WTC11 (cell line): ENCODE results near the gene CUL1. TPM values are rescaled to one million over a fixed set of nuclear protein-coding genes. Genes with fewer than 3 reads are reported as not detected.
A peak's percentile ranks its signal among the peaks of the same experiment; 100 is the strongest.

ENCODE experiments used
- ATAC-seq: fragments of 200-7000 bp; cut with Tn5 transposase; 2 replicates; pipeline ENCODE4 v1.10.0; 2021; ENCODE audit warnings: mild to moderate bottlenecking, moderate library complexity
- CTCF ChIA-PET: fragments of 300-600 bp; sonication (Branson Sonifier 250); formaldehyde crosslinking; loops from one replicate; lab custom pipeline; 2021; ENCODE audit warnings: antibody characterized with exemption; lab: Charles Lee
- POLR2A ChIA-PET: fragments of 350-600 bp; sonication (Branson Sonifier 250); formaldehyde crosslinking; loops from one replicate; lab custom pipeline; 2021; ENCODE audit warnings: antibody characterized with exemption; lab: Charles Lee
- DNase-seq: peaks from one replicate; pipeline ENCODE4 v3.0.0; 2021; ENCODE audit warnings: low spot score
- H3K27ac Mint-ChIP-seq: 2 replicates; pipeline ENCODE4 v1.8.0; 2021; ENCODE audit warnings: mixed read lengths
- H3K27me3 Mint-ChIP-seq: 2 replicates; pipeline ENCODE4 v1.8.0; 2021; ENCODE audit warnings: low read depth, mild to moderate bottlenecking, moderate library complexity, mixed read lengths
- H3K36me3 Mint-ChIP-seq: 2 replicates; pipeline ENCODE4 v1.8.0; 2021; ENCODE audit warnings: mixed read lengths
- H3K4me1 Mint-ChIP-seq: 2 replicates; pipeline ENCODE4 v1.8.0; 2022; ENCODE audit warnings: mixed read lengths
- H3K4me3 Mint-ChIP-seq: 2 replicates; pipeline ENCODE4 v1.8.0; 2021; ENCODE audit warnings: mild to moderate bottlenecking, moderate library complexity, mixed read lengths
- H3K9me3 Mint-ChIP-seq: 2 replicates; pipeline ENCODE4 v1.8.0; 2021; ENCODE audit warnings: mixed read lengths
- CREM ChIP-seq: sonication (generic); formaldehyde crosslinking; IDR thresholded peaks from 2 replicates; pipeline ENCODE4 v1.8.1; 2022; ENCODE audit warnings: mild to moderate bottlenecking, missing genetic modification reagents, moderate library complexity
- ELF4 ChIP-seq: sonication (generic); formaldehyde crosslinking; IDR thresholded peaks from 2 replicates; pipeline ENCODE4 v1.8.1; 2022; ENCODE audit warnings: low read depth, mild to moderate bottlenecking, moderate library complexity, missing genetic modification reagents
- ETV6 ChIP-seq: sonication (generic); formaldehyde crosslinking; IDR thresholded peaks from 2 replicates; pipeline ENCODE4 v1.8.1; 2022; ENCODE audit warnings: mild to moderate bottlenecking, missing genetic modification reagents
- FOXP4 ChIP-seq: sonication (generic); formaldehyde crosslinking; IDR thresholded peaks from 2 replicates; pipeline ENCODE4 v1.8.0; 2022; ENCODE audit warnings: mild to moderate bottlenecking, missing genetic modification reagents
- GABPB1 ChIP-seq: sonication (generic); formaldehyde crosslinking; IDR thresholded peaks from 2 replicates; pipeline ENCODE4 v1.8.1; 2023; ENCODE audit warnings: mild to moderate bottlenecking, missing genetic modification reagents
- JAZF1 ChIP-seq: fragments of 250-450 bp; sonication (Bioruptor Pico); IDR thresholded peaks from 2 replicates; pipeline ENCODE4 v1.9.0; 2021; ENCODE audit warnings: moderate library complexity, mild to moderate bottlenecking, inconsistent platforms
- MAX ChIP-seq: sonication (generic); formaldehyde crosslinking; IDR thresholded peaks from 2 replicates; pipeline ENCODE4 v1.8.0; 2022; ENCODE audit warnings: mild to moderate bottlenecking, missing genetic modification reagents
- MLX ChIP-seq: sonication (generic); formaldehyde crosslinking; IDR thresholded peaks from 2 replicates; pipeline ENCODE4 v1.8.1; 2023; ENCODE audit warnings: mild to moderate bottlenecking, missing genetic modification reagents, moderate library complexity
- NR1H2 ChIP-seq: sonication (generic); formaldehyde crosslinking; IDR thresholded peaks from 2 replicates; pipeline ENCODE4 v1.9.0; 2021; ENCODE audit warnings: mild to moderate bottlenecking, moderate library complexity, missing genetic modification reagents
- PREB ChIP-seq: sonication (generic); formaldehyde crosslinking; IDR thresholded peaks from 2 replicates; pipeline ENCODE4 v1.8.1; 2022; ENCODE audit warnings: mild to moderate bottlenecking, missing genetic modification reagents, moderate library complexity, borderline replicate concordance
- RELA ChIP-seq: sonication (generic); formaldehyde crosslinking; IDR thresholded peaks from 2 replicates; pipeline ENCODE4 v1.8.1; 2022; ENCODE audit warnings: missing genetic modification reagents, mild to moderate bottlenecking, borderline replicate concordance
- SP1 ChIP-seq: sonication (generic); formaldehyde crosslinking; conservative IDR thresholded peaks from 2 replicates; pipeline ENCODE4 v1.8.1; 2022; ENCODE audit warnings: missing genetic modification reagents
- STAT6 ChIP-seq: sonication (generic); formaldehyde crosslinking; conservative IDR thresholded peaks from 2 replicates; pipeline ENCODE4 v1.8.1; 2023; ENCODE audit warnings: mild to moderate bottlenecking, low read depth, missing genetic modification reagents, moderate library complexity
- TCF7 ChIP-seq: sonication (generic); formaldehyde crosslinking; IDR thresholded peaks from 2 replicates; pipeline ENCODE4 v1.8.0; 2022; ENCODE audit warnings: mild to moderate bottlenecking, low read depth, missing genetic modification reagents, moderate library complexity
- ZNF121 ChIP-seq: sonication (generic); formaldehyde crosslinking; IDR thresholded peaks from 2 replicates; pipeline ENCODE4 v1.8.0; 2023; ENCODE audit warnings: missing genetic modification reagents
- ZNF263 ChIP-seq: sonication (generic); formaldehyde crosslinking; IDR thresholded peaks from 2 replicates; pipeline ENCODE4 v1.8.1; 2022; ENCODE audit warnings: low read depth, mild to moderate bottlenecking, moderate library complexity, missing genetic modification reagents
- ZNF423 ChIP-seq: fragments of 250-450 bp; sonication (Bioruptor Pico); IDR thresholded peaks from 2 replicates; pipeline ENCODE4 v2.1.2; 2022; ENCODE audit warnings: mild to moderate bottlenecking, moderate library complexity
- ZNF532 ChIP-seq: fragments of 250-450 bp; sonication (Bioruptor Pico); IDR thresholded peaks from 2 replicates; pipeline ENCODE4 v1.9.0; 2021; ENCODE audit warnings: mild to moderate bottlenecking, borderline replicate concordance
- ZNF671 ChIP-seq: fragments of 250-450 bp; sonication (Bioruptor Pico); IDR thresholded peaks from 2 replicates; pipeline ENCODE4 v1.8.0; 2021; ENCODE audit warnings: mild to moderate bottlenecking
- total RNA-seq: library from RNA; stranded (reverse); gene quantifications from 3 replicates; pipeline ENCODE4 v1.2.3, GENCODE V29; 2021

The CUL1 gene
- total RNA-seq, 1 experiment from 2014 or later: 50.5 TPM

- TF ChIP-seq STAT6 (CRISPR knock-in tag): no peak
- no peak for TF ChIP-seq ZNF671 (CRISPR knock-in tag)
- no peak for TF ChIP-seq CREM (CRISPR knock-in tag)
- TF ChIP-seq PREB (CRISPR knock-in tag): no peak
- TF ChIP-seq, all 79 proteins: peak for 0
Observed at GRCh38 chr7:148796841-148797240, 98.1 kb downstream of the CUL1 start (continued).

- peak overlapping the region; percentile 1; the same call in 1 of the 2 replicates for H3K4me3 Mint-ChIP-seq
- H3K36me3 Mint-ChIP-seq: peaks cover 49% of the 10 kb centered on the region
- TF ChIP-seq MAX (CRISPR knock-in tag): peak; percentile 49; the same call in 1 of the 2 replicates
- TF ChIP-seq NR1H2 (CRISPR knock-in tag): no peak
- no peak for TF ChIP-seq SP1
- no peak for TF ChIP-seq MLX (CRISPR knock-in tag)
- TF ChIP-seq RELA: no peak
- no peak for TF ChIP-seq ZNF121
- TF ChIP-seq ZNF532: no peak
- TF ChIP-seq ZNF263 (CRISPR knock-in tag): no peak
- TF ChIP-seq ZNF423 (CRISPR knock-in tag): no peak
- TF ChIP-seq ELF4: no peak
- TF ChIP-seq ETV6: peak; percentile 58; the same call in 1 of the 2 replicates
- TF ChIP-seq JAZF1 (CRISPR knock-in tag): no peak
- no peak for TF ChIP-seq TCF7
- TF ChIP-seq GABPB1 (CRISPR knock-in tag): no peak
- peak; percentile 29; the same call in 1 of the 2 replicates for TF ChIP-seq FOXP4 (CRISPR knock-in tag)
- ATAC-seq: peak; percentile 77
- peaks cover 12% of the 10 kb centered on the region for H3K9me3 Mint-ChIP-seq
- peak; percentile 40 for DNase-seq
- CTCF ChIA-PET: interaction anchor here (0.9 to 1.1 kb wide), 3 partner anchors 53 to 298 kb away, joined by 4 read pairs; no protein-coding TSS in a partner anchor
- peak overlapping the region; percentile 82 for H3K27ac Mint-ChIP-seq
- no peaks in the 10 kb centered on the region for H3K27me3 Mint-ChIP-seq
- POLR2A ChIA-PET: no interaction called here
- peaks cover 41% of the 10 kb centered on the region for H3K4me1 Mint-ChIP-seq
Observed at GRCh38 chr7:148799893-148800555, 101.3 kb downstream of the CUL1 start.
